Endothelial cell (in vitro differentiated cells): ENCODE measurements around the gene ZNF621. TPM values are rescaled to one million over a fixed set of nuclear protein-coding genes. Genes with fewer than 3 reads are reported as not detected.

Experiments used
- DNase-seq: peaks from one replicate; pipeline ENCODE4 v3.0.0; 2021; ENCODE audit warnings: low spot score
- H3K27ac Mint-ChIP-seq: one replicate; pipeline ENCODE4 v1.8.0; 2021; ENCODE audit warnings: mixed read lengths, inconsistent platforms; ENCODE audit not compliant: unreplicated experiment
- H3K27me3 Mint-ChIP-seq: one replicate; pipeline ENCODE4 v1.8.0; 2021; ENCODE audit warnings: mild to moderate bottlenecking, moderate library complexity, mixed read lengths, inconsistent platforms; ENCODE audit not compliant: unreplicated experiment
- H3K36me3 Mint-ChIP-seq: one replicate; pipeline ENCODE4 v1.8.0; 2021; ENCODE audit warnings: mild to moderate bottlenecking, low read depth, mixed read lengths, inconsistent platforms; ENCODE audit not compliant: unreplicated experiment
- H3K4me1 Mint-ChIP-seq: one replicate; pipeline ENCODE4 v1.8.0; 2021; ENCODE audit warnings: mild to moderate bottlenecking, mixed read lengths, inconsistent platforms; ENCODE audit not compliant: unreplicated experiment
- H3K4me3 Mint-ChIP-seq: one replicate; pipeline ENCODE4 v1.8.0; 2021; ENCODE audit warnings: mild to moderate bottlenecking, mixed read lengths, inconsistent platforms; ENCODE audit not compliant: unreplicated experiment
- H3K9me3 Mint-ChIP-seq: one replicate; pipeline ENCODE4 v1.8.0; 2021; ENCODE audit warnings: mixed read lengths, inconsistent platforms; ENCODE audit not compliant: unreplicated experiment
- total RNA-seq: library from RNA; stranded (reverse); fragmentation: NEBNext Ultra II Directional; extraction: Animal tissue kit (Norgen Biotek cat#: 25700); gene quantifications from one replicate; pipeline ENCODE4 v1.2.1, GENCODE V29; 2021; ENCODE audit not compliant: unreplicated experiment
- TF ChIP-seq, protein P1 (sequence below): fragments of 200-600 bp; sonication (generic); IDR thresholded peaks from one replicate; pipeline ENCODE4 v1.5.0; 2021; ENCODE audit warnings: antibody characterized with exemption; ENCODE audit not compliant: unreplicated experiment

ZNF621 gene
- total RNA-seq, 1 donor from 2014 or later, result 25.7 TPM

DNA sequence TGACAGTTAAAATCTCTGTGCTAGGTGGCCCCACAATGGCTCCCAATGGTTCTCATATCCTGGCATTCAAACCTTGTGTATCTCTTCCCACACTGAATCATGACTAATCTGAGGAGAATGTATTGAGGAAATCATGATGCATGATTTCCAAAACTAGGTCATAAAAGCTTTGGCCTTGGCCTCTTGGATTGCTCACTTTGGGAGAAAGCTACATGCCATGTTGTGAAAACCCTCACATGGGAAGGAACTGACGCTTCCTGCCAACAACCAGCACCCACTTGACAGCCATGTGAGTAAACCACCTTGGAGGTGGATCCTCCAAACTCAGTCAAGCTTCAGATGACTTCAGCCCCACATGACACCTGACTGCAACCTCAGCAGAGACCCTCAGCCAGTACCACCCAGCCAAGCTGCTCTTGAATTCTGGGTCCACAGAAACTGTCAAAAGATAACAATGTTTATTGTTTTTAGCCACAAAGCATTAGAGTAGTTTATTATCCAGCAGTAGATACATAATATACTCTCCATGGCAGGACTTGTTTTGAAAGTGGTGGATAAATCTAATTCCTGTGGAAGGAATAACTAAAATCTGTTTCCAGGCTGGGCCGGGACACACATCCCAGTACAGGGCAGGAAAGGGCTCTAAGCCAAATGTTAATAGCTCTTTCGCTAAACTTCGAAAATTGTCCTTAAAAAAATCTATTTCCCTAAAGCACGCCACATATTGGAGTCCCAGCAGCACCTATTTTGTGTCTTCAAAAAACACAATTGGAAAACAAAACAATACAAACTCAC lies 19.9 kb upstream of the ZNF621 start:
- H3K27ac Mint-ChIP-seq, result peak overlapping the region; percentile 42
- peak overlapping the region; percentile 94 for H3K4me3 Mint-ChIP-seq
- peaks cover 5% of the 10 kb centered on the region for H3K27me3 Mint-ChIP-seq
- H3K4me1 Mint-ChIP-seq, result peaks cover 12% of the 10 kb centered on the region
- no peaks in the 10 kb centered on the region for H3K9me3 Mint-ChIP-seq
- H3K36me3 Mint-ChIP-seq, result no peaks in the 10 kb centered on the region
- TF ChIP-seq, protein P1, sequence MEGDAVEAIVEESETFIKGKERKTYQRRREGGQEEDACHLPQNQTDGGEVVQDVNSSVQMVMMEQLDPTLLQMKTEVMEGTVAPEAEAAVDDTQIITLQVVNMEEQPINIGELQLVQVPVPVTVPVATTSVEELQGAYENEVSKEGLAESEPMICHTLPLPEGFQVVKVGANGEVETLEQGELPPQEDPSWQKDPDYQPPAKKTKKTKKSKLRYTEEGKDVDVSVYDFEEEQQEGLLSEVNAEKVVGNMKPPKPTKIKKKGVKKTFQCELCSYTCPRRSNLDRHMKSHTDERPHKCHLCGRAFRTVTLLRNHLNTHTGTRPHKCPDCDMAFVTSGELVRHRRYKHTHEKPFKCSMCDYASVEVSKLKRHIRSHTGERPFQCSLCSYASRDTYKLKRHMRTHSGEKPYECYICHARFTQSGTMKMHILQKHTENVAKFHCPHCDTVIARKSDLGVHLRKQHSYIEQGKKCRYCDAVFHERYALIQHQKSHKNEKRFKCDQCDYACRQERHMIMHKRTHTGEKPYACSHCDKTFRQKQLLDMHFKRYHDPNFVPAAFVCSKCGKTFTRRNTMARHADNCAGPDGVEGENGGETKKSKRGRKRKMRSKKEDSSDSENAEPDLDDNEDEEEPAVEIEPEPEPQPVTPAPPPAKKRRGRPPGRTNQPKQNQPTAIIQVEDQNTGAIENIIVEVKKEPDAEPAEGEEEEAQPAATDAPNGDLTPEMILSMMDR, result no peak
- no peak for DNase-seq

DNA sequence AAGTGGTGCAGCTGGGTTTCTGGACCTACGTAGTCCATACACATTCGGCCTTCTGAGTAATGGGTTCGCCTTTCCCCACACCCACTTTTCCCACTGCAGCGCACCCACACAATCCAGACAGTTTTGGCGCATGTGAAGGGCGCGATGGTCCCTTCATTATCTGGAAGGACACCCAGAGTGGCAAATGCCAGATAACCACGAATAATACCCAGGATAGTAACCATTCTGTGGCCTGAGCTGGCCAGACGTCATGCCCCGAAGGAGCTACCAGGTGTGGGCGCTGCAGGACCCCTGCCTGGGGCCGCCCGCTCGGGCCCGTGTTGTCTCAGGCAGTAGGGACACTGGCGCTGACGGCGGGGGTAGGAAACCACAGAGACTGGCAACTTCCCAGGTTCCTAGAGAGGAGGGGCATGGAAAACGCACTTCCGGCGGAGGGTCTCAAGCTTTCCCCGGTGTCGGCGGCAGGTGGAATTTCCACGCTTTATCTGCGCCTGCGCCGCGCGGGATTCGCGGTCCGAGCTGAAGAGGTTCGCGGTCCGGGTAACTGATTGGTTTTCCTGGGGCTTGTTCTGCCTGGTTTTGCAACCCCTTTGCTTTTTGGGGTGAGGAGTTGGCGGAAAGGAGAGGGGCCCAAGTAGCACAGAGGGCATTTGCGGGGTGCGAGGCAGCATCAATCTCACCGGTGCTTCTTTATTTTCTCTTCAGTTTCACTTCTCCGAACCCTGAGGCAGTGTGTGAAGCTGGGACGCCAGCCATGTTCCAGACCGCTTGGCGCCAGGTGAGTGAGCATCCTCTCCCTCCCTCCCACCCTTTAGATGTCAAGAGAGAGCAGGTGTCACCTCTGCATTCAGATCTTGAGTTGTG lies 18.9 kb upstream of the ZNF621 start, which contains the start of gene ZNF620:
TSS of gene ZNF620 (plus strand) at position 441 of the 864 bp plus-strand sequence. CDS start at position 755, 314 bp downstream.
- peaks cover 2% of the 10 kb centered on the region for H3K27me3 Mint-ChIP-seq
- peak within 1 kb of the TSS; percentile 64 for H3K27ac Mint-ChIP-seq
- H3K4me1 Mint-ChIP-seq, result peaks cover 11% of the 10 kb centered on the region
- H3K4me3 Mint-ChIP-seq, result peak within 1 kb of the TSS; percentile 94
- H3K9me3 Mint-ChIP-seq, result no peaks in the 10 kb centered on the region
- peak; percentile 76 for DNase-seq
- peaks cover 6% of the 10 kb centered on the region for H3K36me3 Mint-ChIP-seq
- TF ChIP-seq, protein P1, result no peak

DNA sequence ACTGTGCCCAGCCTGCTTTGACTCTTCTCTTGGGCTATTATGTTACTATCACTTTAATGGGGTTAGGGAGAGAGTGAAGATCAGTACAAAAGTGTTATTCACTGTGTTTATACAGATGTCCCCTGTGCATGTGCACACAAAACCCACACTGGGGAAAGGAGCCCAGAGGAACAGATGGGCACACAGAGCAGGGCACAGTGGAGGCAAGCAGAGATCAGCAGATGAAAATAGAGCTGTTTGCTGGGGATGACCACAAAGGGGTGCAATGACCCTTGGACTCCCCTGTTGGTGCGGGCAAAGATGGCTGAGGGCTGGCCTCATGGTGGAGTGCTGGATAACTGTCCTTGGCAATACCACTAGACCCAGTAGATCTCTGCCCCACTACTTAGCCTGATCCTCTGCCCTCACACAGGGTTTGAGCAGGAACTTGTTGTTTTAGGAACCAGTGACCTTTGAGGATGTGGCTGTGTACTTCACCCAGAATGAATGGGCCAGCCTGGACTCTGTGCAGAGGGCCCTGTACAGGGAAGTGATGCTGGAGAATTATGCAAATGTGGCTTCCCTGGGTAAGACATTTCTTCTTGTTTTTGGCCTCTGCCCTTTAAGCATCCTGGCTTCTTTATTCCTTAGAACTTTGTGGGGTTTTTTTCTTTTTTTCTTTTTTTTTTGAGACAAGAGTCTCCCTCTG lies 13.6 kb upstream of the ZNF621 start:
- H3K27ac Mint-ChIP-seq, result no peak overlapping the region
- DNase-seq, result no peak
- H3K4me3 Mint-ChIP-seq, result no peak overlapping the region
- H3K36me3 Mint-ChIP-seq, result peaks cover 15% of the 10 kb centered on the region
- H3K4me1 Mint-ChIP-seq, result no peaks in the 10 kb centered on the region
- no peaks in the 10 kb centered on the region for H3K9me3 Mint-ChIP-seq
- no peaks in the 10 kb centered on the region for H3K27me3 Mint-ChIP-seq
- TF ChIP-seq, protein P1, result no peak

DNA sequence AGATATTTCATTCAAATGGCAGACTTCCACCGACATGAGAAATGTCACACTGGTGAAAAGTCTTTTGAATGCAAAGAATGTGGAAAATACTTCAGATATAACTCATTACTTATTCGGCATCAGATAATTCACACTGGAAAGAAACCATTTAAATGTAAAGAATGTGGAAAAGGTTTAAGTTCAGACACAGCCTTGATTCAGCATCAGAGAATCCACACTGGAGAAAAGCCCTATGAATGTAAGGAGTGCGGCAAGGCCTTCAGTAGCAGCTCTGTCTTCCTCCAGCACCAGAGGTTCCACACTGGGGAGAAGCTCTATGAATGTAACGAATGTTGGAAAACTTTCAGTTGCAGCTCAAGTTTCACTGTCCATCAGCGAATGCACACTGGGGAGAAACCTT lies 8.6 kb upstream of the ZNF621 start:
- TF ChIP-seq, protein P1, result no peak
- H3K27ac Mint-ChIP-seq, result no peak overlapping the region
- H3K36me3 Mint-ChIP-seq, result peaks cover 11% of the 10 kb centered on the region
- no peak overlapping the region for H3K4me3 Mint-ChIP-seq
- no peaks in the 10 kb centered on the region for H3K4me1 Mint-ChIP-seq
- no peak for DNase-seq
- no peaks in the 10 kb centered on the region for H3K27me3 Mint-ChIP-seq
- no peaks in the 10 kb centered on the region for H3K9me3 Mint-ChIP-seq
